Measurements from ENCODE around the gene ARAP2. TPM values are rescaled to one million over a fixed set of nuclear protein-coding genes. Genes with fewer than 3 reads are reported as not detected.

ARAP2 gene
- total and polyA plus RNA-seq, 2 experiments from 2014 or later, result 0.70 to 2.6 TPM

- no peaks in the 10 kb centered on the region for H3K9me3 ChIP-seq (ENCODE audit: low read depth)
- DNase-seq (ENCODE audit: low read depth in 1 of 2, low spot score in 1 of 2), result no peak
- H3K4me3 ChIP-seq, result no peak overlapping the region
- H3K27me3 ChIP-seq, result peaks cover 13% of the 10 kb centered on the region
- no peaks in the 10 kb centered on the region for H3K36me3 ChIP-seq
- H3K27ac ChIP-seq, result no peak overlapping the region
- no peak for TF ChIP-seq CTCF (IDR thresholded peaks at IDR 0.05; ENCODE audit: low read depth, low read length)
- no peaks in the 10 kb centered on the region for H3K4me1 ChIP-seq (ENCODE audit: low read depth)
Observed at GRCh38 chr4:36142504-36142903, 101.8 kb downstream of the ARAP2 start.

GRCh38 chr4:36141186-36141585 is 103.1 kb downstream of the ARAP2 start:
- no peaks in the 10 kb centered on the region for H3K9me3 ChIP-seq (ENCODE audit: low read depth)
- H3K27me3 ChIP-seq, result peaks cover 15% of the 10 kb centered on the region
- no peak overlapping the region for H3K4me3 ChIP-seq
- H3K36me3 ChIP-seq, result no peaks in the 10 kb centered on the region
- no peak for TF ChIP-seq CTCF (IDR thresholded peaks at IDR 0.05; ENCODE audit: low read depth, low read length)
- no peaks in the 10 kb centered on the region for H3K4me1 ChIP-seq (ENCODE audit: low read depth)
- no peak overlapping the region for H3K27ac ChIP-seq
- DNase-seq (ENCODE audit: low read depth in 1 of 2, low spot score in 1 of 2), result no peak

- Histone ChIP-seq H3K4me1 (ENCODE audit: low read depth) (no peaks in the 10 kb centered on the region), H3K4me3 (no peak overlapping the region), H3K36me3 (no peaks in the 10 kb centered on the region), H3K9me3 (ENCODE audit: low read depth) (no peaks in the 10 kb centered on the region), H3K27ac (no peak overlapping the region), H3K27me3 (peaks cover 15% of the 10 kb centered on the region)
- no peak for DNase-seq (ENCODE audit: low read depth in 1 of 2, low spot score in 1 of 2)
- TF ChIP-seq CTCF (IDR thresholded peaks at IDR 0.05; ENCODE audit: low read depth, low read length), result no peak
Observed at GRCh38 chr4:36140421-36140820, 103.9 kb downstream of the ARAP2 start.

GRCh38 chr4:36138220-36138619 is 106.1 kb downstream of the ARAP2 start:
- Histone ChIP-seq H3K4me3 (no peak overlapping the region), H3K36me3 (no peaks in the 10 kb centered on the region), H3K4me1 (ENCODE audit: low read depth) (no peaks in the 10 kb centered on the region), H3K27ac (no peak overlapping the region), H3K27me3 (peaks cover 15% of the 10 kb centered on the region), H3K9me3 (ENCODE audit: low read depth) (no peaks in the 10 kb centered on the region)
- DNase-seq (ENCODE audit: low read depth in 1 of 2, low spot score in 1 of 2), result peak in 1 of 2 donors; percentile 31
- no peak for TF ChIP-seq CTCF (IDR thresholded peaks at IDR 0.05; ENCODE audit: low read depth, low read length)

GRCh38 chr4:36137336-36137735 is 107.0 kb downstream of the ARAP2 start:
- no peak overlapping the region for H3K4me3 ChIP-seq
- no peaks in the 10 kb centered on the region for H3K36me3 ChIP-seq
- H3K4me1 ChIP-seq (ENCODE audit: low read depth), result no peaks in the 10 kb centered on the region
- TF ChIP-seq CTCF (IDR thresholded peaks at IDR 0.05; ENCODE audit: low read depth, low read length), result no peak
- DNase-seq (ENCODE audit: low read depth in 1 of 2, low spot score in 1 of 2), result no peak
- peaks cover 15% of the 10 kb centered on the region for H3K27me3 ChIP-seq
- no peak overlapping the region for H3K27ac ChIP-seq
- no peaks in the 10 kb centered on the region for H3K9me3 ChIP-seq (ENCODE audit: low read depth)

GRCh38 chr4:36133658-36134057 is 110.7 kb downstream of the ARAP2 start:
- no peaks in the 10 kb centered on the region for H3K4me1 ChIP-seq (ENCODE audit: low read depth)
- no peak overlapping the region for H3K27ac ChIP-seq
- no peak for DNase-seq (ENCODE audit: low read depth in 1 of 2, low spot score in 1 of 2)
- no peaks in the 10 kb centered on the region for H3K9me3 ChIP-seq (ENCODE audit: low read depth)
- no peaks in the 10 kb centered on the region for H3K36me3 ChIP-seq
- H3K4me3 ChIP-seq, result no peak overlapping the region
- peaks cover 8% of the 10 kb centered on the region for H3K27me3 ChIP-seq
- no peak for TF ChIP-seq CTCF (IDR thresholded peaks at IDR 0.05; ENCODE audit: low read depth, low read length)

Measured in cardiac muscle cell (in vitro differentiated cells and primary cell).